NCI-H446 (cell line): Measurements from ENCODE around the gene UBE2S.
"Not testable (repeated sequence)": the region's sequence is repeated elsewhere in the genome, so short reads cannot be mapped to it uniquely, and the experiment has no call there.

Experiments used
- DNase-seq, 2 experiments: peaks; one replicate each; lab custom pipeline; 2025; lab: John Stamatoyannopoulos, UW

UBE2S gene

DNA sequence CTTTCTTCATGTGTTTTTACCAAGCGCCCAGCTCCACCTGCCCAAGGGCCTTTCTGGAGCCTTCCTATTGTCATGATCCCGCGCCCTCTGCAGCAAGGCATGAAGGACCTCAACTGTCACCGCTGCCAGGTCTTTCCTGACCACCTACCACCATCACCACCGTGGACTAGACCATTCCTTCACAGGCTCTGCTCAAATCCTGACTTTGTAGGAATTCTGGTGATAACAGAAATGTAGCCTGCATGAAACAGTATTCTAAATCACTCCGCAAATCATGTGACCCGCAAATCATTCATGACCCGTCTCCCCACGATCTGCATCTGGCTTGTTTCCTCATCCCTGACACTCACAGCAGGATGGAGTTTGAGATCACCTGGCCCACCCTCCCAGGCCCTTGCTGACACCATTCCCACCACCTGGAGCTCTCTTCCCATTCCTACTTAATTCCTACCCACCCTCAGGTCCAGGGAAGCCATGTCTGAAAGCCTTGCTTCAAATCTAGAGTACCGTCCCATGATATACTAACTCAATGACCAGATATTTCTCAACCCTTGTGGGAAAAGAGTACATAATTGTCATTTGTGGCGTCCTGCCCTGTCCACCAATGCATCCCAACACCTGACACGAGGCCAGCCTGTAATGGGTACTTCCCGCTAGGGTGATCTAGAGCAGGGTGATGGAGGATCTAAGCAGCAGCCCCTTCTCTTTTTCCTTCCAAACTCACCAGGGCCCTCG lies 1.3 kb downstream of the UBE2S start:
- no peak for DNase-seq

DNA sequence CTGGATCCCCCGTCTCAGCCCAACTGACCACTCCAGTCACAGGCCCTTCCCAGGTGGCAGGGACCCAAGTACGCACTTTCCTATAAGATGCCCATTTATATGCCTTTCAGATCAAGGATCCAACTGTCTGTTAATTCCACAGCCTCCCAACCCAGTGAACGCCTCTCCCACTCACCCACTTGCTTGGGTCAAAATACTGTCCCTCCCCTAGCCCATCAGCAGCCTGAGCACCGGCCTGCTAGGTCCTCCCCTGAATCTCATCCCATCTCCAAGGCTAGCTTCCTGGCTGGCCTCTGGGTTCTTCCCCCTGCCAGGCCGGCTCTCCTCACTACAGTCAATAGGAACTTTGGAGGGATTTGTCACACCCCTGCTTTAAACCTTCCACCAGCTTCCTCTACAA lies 1.9 kb downstream of the UBE2S start:
- DNase-seq = no peak

DNA sequence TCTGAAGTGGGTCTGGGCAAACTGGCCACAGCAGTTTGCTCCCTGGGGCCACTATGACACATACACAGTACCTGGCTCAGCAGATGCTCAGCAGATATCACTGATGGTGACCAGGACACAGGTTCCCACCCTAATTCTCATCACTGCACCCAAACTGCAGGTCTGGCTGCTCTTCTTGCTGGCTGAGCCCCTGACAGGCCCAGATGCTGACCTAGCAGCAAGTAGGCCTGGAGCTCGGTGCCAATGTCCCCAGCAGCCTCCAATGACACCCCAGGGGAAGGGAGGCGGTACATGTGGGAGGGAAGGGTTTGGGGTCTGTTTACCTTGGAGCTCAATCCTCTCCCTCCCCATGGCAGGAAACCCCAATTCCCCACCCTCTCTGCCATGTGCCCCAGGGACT lies 5.1 kb downstream of the UBE2S start:
- no peak for DNase-seq

DNA sequence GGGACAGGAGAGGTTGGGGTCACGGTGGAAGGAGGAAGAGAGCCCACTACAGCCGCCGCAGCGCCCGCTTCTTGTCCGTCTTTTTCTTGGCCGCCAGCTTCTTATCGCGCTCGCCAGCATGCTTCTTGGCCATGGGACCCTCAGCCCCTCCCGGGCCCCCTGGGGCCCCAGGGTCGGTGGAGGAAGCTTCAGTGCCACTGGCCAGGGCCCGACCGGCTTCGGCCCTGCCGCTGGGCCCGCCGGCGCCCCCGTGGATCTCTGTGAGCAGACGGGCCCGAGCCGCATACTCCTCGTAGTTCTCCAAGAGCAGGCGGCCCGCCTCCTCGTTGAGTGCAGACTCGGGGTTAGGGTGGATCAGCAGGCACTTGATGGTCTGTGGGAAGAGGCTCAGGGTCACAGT lies 6.2 kb downstream of the UBE2S start:
- DNase-seq = not testable (repeated sequence)

DNA sequence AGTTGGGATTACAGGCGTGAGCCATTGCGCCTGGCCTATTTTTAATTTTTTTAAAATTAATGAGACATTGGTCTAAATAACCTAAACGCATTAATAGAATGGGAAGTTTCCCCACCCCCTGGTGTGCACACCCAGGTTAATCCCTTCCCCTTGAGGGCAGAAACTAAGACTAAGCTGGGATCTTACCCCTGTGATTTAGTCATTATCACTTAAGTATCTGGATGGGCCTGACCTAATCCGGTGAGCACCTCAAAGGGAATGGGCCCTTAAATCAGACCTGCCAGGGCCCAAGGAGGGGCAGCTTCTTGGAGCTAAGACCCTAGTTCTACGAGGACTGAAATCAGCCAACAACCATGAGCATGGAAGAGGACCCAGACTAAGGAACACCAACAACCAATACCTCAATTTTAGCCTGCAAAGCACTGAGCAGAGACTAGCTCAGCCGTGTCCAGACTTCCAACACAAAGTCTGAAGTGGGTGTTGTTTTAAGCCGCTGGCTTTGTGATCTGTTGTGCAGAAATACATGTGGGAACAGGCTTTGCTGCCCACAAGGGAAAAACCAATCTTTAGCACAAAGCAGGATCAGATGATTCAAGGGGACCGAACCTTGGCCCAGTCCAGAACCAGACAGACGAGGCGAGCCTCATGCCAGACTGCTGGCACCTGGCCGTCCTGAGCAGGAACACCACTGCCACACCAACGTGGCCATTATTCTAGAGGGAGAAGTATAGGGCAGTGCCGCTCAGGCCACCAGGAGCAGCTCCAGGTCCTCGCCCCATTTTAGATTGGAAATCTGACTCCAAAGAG lies 7.1 kb downstream of the UBE2S start:
- DNase-seq = no peak

DNA sequence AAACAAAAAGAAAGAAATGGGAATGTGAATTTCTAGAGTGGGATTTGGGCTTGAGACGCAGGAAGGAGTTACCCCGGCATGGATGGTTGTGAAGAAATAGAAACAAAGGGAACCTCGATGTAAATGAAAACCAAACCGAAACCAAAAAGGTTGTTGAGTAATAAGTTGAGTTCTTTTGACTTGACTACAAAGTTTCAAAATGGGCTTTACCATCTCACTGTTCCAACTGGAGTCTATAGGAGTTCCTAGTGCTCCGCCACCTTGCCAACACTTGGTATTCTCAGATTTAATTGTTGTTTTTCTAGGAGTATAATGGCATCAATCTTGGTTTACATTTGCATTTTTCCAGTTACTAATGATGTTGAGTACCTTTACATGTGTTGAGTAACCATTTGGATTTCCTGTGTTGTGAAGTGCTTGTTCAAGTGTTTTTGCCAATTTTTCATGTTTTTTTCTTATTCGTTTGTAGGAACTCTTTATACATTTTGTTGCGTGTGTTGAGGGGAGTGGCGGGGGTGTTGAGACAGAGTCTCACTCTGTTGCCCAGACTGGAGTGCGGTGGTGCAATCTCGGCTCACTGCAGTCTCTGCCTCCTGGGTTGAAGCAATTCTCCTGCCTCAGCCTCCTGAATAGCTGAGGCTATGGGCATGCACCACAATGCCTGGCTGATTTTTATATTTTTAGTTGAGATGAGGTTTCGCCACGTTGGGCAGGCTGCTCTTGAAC lies 9.2 kb downstream of the UBE2S start:
- DNase-seq = no peak

DNA sequence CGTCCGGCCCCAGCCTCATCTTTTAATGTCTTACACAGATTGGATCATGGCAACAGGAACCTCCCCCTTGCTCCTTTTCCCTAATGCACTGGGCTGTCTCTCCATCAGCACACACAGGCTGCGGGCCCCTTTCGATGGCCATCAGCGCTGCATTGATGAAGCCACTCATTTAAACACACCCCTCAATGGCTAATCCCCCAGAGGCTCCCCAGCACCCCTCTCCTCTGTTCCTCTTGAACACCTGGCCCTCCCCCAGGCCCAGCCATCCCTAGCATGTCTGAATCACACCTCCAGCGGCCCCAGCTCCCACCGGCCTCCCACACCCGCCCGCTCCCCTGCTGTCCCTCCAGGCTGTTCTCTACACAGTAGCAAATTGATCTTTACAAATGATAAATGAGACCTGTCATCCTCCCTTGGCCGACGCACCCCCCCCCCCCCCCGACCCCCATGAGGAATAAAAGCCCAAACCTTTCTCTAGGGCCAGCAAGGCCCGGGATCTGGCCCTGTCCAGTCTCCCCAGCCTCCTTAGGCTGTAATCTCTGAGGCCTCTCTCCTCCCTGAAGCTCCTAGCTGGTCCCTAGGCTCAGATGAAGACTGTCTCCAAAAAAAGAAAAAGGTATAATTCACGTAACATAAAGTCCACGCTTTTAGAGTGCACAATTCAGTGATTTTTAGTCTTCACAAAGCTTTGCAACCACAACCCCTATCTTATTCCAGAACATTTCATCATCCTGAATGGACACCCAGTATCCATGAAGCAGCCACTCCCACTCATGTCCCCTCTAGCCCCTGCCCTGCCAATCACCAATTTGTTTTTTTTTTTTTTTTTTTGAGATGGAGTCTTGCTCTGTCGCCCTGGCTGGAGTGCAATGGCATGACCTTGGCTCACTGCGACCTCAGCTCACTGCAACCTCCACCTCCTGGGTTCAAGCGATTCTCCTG lies 14.5 kb downstream of the UBE2S start:
- DNase-seq = no peak

DNA sequence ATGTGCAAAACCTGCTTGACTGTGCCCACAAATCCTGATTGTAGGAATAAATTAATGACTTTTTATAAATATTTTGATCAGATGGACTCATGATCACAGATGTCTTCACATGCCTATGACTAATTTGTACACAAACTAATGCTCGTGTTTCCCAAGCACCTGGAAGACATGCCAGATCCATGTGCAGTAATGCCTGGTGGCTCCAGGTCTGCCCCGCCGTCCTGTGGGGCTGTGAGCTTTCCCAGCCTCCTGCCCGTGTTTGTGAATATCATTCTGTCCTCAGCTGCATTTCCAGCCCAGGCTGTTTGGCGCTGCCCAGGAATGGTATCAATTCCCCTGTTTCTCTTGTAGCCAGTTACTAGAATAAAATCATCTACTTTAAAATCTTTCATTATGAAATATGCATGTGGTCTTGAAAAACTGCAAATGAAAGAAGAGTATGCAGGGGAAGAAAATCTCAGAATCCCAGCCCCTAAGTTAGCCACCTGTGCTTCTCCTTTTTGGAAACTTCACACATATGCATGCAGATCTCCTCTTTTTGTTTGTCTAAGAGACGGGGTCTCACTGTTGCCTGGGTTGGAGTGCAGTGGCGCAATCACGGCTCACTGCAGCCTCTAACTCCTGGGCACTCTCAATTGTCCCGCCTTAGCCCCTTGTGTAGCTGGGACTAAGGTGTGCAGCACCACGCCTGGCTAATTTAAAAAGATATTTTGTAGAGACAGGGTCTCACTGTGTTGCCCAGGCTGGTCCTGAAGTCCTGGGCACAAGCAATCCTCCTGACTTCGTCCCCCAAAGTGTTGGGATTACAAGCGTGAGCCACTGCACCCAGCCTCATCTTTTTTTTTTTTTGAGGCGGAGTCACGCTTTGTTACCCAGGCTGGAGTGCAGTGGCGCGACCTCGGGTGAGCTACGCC lies 15.6 kb downstream of the UBE2S start:
- no peak for DNase-seq

DNA sequence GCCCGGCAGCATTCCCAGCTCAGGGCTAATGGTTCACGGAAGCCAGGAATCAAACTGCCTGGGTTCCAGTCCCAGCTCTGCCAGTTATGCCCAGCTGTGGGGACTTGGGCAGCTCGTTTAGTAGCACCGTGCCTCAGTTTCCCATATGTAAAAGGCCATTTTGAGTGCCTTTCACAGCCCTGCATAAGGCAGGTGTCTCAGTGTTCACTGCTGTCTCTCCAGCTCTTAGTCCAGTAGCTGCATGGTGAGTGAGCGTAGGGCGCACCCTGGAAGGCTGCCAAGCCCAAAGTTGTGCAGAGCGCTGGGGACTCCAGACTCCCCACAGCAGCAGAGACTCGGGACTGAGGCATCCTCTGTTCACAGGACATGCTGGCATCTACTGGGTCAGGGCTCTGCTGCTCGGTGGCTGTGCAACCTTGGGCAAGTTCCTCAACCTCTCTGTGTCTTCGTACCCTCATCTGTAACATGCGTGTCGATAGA lies 16.4 kb downstream of the UBE2S start:
- no peak for DNase-seq

DNA sequence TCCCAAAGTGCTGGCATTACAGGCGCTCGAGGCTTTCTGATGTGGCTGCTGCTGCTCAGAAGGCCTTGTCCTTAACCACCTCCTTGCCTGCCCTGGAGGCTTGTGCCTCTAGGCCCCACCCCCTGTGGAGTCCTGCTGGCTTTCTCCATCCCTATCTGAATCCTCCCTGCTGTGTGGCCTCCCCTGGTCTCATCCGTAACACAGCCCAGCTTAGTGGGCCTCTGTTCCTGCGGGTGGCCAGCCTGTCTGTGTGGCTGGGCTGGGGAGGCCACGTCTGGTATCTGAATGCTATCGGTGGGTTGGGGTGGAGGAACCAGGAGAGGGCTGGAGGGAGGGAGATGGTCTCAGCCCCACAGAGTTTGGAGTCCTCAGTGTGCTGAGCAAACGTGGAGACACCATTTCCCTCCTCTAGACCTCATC lies 17.1 kb downstream of the UBE2S start:
- no peak for DNase-seq

DNA sequence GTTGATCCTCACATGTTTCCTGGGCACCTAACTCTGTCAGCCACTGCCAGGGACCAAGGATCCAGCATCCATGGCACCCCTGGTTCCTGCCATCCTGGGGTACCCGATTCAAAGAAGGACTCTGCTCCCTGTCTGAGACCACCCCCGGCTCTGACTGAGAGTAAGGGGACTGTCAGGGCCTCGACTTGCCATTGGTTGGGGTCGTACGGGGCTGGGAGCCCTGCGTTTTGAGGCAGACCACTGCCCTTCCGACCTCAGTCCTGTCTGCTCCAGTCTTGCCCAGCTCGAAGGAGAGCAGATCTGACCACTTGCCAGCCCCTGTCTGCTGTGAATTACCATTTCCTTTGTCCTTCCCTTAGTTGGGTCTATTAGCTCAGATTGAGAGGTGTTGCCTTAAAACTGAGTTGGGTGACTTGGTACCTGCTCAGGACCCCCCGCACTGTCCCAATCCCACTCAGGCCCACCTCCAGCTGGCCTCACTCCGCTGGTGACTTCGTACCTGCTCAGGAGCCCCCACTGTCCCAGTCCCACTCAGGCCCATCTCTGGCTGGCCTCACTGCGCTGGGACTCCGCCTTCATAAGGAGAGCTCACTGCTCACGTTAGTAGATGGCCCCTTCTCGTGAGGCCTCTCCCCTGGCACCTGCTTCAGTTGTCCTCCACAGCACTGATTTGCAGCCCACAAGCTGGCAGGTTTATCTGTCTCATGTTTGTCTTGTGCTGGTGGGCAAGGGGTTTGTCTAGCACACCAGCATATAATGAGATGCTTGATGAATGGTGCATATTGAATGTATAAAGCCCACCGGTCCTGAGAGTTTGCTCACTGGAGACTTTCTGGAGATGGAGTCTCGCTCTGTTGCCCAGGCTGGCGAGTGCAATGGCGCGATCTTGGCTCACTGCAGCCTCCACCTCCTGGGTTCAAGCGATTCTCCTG lies 17.9 kb downstream of the UBE2S start:
- no peak for DNase-seq

DNA sequence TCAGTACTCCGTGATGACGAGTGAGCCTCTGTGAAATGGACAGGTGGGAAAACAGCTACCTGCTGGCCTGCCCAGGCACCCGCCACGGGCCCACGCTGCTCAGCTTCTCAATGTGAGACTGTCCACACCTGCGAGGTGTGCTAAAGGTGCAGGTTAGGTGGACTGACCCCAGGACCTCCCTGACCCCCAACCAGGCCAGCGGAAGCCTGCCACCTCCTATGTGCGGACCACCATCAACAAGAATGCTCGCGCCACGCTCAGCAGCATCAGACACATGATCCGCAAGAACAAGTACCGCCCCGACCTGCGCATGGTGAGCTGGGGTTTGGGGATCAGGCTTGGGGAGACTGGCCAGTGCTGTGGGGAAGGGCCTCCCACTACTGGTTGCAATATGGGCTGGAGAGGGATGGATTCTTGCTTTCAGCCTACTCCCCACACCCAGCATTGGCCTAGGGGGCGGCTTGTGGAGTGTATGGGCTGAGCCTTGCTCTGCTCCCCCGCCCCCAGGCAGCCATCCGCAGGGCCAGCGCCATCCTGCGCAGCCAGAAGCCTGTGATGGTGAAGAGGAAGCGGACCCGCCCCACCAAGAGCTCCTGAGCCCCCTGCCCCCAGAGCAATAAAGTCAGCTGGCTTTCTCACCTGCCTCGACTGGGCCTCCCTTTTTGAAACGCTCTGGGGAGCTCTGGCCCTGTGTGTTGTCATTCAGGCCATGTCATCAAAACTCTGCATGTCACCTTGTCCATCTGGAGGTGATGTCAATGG lies 19.7 kb downstream of the UBE2S start:
- no peak for DNase-seq

DNA sequence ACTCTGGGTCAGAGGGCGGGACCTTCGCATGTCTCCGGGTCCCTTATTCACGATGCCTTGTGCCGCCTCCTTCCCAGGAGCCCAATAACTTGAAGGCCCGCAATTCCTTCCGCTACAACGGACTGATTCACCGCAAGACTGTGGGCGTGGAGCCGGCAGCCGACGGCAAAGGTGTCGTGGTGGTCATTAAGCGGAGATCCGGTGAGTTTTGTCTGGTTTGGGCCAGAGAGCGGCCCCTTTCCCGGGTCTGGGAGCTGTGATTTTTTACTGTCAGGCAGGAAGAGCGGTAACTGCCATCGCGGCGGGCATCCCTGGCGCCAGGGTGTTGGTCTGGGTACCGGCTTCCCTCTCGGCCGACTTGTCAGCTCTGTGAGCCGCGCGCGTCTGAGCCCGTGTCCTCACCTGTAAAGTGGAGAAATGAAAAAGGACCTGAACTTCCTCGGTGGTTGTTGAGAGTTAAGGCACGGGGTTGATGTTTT lies 21.1 kb downstream of the UBE2S start:
- no peak for DNase-seq

DNA sequence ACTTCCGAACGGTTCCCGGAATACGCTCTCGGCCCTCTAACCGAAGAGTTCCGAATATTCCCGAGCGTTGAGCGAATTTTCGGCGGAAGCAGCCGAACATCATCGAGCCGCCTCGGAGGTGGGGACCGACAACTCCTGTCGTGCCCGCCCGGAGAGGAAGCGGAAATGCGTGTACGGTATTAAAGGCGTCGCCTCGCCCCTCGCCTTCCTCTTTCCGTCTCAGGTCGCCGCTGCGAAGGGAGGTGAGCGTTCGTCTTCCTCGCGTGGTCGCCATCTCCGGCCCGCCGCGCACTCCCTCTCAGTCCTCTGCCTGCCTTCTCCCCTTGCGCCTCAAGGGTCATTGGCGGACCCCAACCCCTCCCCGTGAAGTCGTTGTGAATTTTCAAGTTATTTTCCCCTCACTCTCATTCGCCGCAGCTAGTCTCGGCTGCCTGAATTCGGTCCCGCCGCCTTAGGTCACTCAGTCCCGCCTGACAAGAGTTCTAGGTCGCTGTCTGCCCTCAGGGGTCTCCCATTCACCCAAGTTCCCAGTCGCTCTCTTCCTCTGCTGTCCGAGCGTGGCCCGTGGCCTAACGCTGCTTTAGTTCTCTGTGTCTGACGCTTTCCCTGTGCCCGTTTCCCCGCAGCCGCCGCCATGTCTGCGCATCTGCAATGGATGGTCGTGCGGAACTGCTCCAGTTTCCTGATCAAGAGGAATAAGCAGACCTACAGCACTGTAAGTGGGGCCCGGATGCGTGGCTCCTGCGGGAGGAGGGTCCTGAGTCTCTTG lies 21.7 kb downstream of the UBE2S start, which contains the start of gene RPL28:
Gene RPL28 (plus strand): TSS at position 209 of the 769 bp plus-strand sequence. CDS start 426 bp downstream, at position 635.
- peak; percentile 99 to 100 for DNase-seq

DNA sequence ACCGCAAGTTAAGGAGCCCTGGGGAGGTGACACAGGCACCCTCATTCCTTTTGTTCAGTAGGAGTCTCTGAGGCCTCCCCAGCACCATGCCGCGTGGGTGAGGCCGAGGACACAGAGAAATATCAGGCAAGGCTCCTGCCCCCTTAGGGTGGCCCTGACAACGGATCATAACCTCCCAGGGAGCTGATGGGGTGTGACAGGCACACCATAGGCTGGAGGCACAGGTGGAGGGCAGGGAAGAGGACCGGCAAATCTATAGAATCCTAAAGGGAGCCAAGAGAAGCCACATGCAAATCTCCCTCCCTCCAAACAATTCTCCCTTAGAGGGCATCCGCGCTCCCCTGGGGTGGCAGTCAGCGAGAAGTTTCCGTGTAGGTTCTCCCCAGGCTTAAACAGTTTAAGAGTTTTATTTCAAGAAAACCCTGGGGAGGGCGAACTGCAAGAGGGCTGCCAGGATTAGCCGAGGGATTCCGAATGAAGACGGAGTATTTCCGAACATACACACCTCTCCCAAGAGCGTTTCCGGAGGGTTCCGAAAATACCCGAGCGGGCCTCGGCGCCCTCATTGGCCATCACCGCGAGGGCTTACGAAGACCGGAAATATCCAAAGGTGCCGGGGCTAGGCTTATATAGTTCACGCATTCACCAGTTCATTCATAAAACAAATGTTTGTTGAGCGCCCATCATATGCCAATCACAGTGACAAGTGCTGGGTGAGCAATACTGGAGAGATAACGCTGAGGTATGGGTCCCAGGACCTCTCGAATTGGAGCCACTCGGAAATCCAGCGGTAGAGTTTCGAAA lies 22.5 kb downstream of the UBE2S start:
- peak; percentile 99 for DNase-seq

DNA sequence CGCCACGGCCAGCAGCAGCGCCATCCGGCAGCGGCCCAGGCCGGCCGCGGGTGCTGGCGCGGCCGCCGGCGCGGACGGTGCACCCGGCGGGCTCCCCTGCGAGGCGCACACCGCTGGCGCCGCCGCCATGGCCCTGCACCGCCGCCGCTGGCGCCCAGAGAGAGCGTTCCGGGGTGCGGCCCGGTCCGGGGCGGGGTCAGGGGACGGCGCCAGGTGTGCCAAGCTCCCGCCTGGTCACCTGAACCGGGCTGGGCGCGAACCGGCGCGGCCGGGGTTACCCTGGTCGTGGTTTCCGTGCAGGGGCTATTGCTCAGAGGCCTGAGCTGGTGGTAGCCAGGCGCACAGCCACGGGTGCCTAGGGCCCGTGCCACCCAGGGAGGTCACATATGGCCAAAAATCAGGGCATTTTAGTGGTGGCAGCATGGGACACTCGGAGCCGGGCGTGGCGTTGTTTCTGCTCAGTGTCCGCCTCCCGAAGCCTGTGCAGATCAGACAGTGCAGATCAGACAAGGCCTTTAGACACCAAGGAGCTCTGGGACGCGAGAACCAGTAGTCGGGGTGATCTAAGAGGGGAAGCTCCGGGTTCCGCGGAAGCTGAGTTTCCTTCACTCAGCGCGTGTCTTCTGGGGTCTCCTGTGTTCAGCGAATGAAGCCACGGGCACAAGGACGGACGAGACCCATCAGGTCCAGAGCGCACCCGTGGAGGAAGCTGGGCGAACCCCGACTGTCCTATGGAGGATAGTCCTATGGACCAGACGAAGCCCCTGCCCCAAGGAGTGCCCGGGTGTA lies 23.3 kb downstream of the UBE2S start, which contains the start of gene TMEM238:
Gene TMEM238 (minus strand): TSS at position 162 of the 789 bp plus-strand sequence. CDS start 33 bp downstream, at position 129.
- peak in 1 of 2 experiments; percentile 50 for DNase-seq
